Stimulated activated CD8-positive, alpha-beta memory T cell treated with anti-CD3 and anti-CD28 coated beads, Interleukin-15, amount 100 ng/mL, for 24 hours (primary cell): Measurements from ENCODE around the gene UTP4.
A peak's percentile ranks its signal among the peaks of the same experiment; 100 is the strongest.
"Not testable (repeated sequence)": the region's sequence is repeated elsewhere in the genome, so short reads cannot be mapped to it uniquely, and the experiment has no call there.

Source experiments
- DNase-seq: peaks from one replicate; pipeline ENCODE4 v3.0.0-alpha.2; 2020; ENCODE audit warnings: low read depth

UTP4 gene

DNA sequence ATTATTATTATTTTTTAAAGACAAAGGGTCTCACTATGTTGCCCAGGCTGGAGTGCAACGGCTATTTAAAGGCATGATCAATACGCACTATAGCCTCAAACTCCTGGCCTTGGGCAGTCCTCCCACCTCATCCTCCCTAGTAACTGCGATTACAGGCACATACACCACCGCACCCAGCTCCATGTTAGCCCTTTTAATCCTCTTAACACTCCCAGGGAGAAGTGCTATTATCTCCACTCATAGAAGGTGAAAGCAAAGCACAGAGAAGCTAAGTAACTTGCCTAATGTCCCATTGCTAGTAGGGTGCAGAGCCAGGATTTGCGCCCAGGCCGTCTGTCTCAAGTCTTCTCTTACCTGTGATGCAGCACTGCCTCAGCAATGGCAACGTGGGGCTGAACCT lies 22.0 kb upstream of the UTP4 start:
- DNase-seq, result no peak

DNA sequence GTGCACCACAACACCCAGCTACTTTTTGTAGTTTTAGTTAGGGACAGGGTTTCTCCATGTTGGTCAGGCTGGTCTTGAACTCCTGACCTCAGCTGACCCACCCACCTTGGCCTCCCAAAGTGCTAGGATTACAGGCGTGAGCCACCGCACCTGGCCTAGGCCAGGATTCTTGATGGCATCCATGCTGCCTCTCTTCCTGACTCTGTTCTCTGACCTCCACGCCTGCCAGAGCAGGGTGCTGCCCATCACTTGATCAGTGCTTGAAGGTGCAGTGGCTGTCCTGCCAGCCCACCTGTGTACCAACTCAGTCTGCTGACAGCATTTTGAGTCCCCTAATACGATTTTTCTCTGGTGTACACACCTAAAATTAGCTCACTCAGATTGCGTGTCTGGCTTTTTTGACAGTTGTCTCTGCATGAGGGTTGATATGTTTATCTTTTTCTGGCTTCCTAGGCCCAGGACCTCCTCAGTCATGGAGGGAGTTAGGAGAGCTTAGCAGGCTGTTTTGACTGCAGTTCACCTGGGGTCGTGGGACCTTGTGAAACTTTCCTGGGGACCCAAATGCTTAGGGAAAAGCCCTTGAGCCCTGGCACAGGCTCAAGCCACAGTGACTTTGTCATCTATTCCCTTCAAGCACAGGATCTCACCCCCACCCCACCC lies 21.1 kb upstream of the UTP4 start:
- DNase-seq, result no peak

GRCh38 chr16:69111876-69112230 lies 20.6 kb upstream of the UTP4 start:
- no peak for DNase-seq

DNA sequence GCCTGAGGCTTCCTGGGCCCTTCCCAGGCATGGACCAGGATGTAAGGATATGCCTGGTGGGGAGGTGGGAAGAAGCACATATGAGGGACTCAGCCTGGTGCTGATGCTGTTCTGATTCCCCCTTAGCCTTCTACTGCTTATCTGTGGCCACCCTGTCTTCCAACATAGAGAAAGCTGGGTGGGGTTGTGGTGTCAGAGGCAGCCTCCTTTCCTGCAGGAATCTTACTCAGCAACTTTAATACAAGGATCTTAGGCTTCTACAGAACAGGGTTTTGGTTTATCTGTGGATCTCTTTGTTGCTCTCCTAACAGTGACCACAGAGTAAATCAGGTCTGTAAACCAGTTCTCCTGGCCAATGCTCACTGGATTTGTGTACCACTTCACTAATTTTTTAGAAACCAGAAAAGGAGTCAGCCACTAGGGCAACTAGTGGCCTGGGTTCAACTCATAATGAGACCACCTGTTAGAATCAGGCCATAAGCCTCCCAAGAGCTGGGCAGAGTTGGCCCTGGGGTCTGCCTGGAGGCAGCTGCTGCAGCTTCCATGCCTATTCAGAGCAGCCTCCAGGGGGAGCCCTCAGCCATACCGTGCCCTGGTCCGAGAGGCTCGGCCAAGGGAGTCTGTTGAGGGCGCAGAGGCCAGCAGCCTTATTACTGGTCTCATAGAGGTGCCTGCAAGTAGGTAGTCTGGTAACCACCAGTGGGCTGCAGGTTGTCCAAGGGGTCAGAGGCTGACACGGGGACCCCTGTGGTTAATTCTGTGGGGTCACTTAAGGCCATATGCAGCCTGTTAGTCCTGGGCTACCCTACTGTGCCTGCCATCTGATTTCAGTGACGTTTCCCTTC lies 19.9 kb upstream of the UTP4 start:
- DNase-seq, result peak; percentile 26

- DNase-seq, result no peak
These were observed 19.2 kb upstream of the UTP4 start for GRCh38 chr16:69113216-69113615.

DNA sequence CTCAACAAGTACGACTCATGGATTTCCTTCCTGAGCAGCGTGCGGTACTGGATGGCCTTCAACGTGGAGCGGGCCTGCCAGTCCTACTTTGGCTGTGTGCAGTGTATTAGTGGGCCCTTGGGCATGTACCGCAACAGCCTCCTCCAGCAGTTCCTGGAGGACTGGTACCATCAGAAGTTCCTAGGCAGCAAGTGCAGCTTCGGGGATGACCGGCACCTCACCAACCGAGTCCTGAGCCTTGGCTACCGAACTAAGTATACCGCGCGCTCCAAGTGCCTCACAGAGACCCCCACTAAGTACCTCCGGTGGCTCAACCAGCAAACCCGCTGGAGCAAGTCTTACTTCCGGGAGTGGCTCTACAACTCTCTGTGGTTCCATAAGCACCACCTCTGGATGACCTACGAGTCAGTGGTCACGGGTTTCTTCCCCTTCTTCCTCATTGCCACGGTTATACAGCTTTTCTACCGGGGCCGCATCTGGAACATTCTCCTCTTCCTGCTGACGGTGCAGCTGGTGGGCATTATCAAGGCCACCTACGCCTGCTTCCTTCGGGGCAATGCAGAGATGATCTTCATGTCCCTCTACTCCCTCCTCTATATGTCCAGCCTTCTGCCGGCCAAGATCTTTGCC lies 18.0 kb upstream of the UTP4 start:
- DNase-seq, result no peak

- no peak for DNase-seq
These were observed 17.5 kb upstream of the UTP4 start for GRCh38 chr16:69114976-69115355.

DNA sequence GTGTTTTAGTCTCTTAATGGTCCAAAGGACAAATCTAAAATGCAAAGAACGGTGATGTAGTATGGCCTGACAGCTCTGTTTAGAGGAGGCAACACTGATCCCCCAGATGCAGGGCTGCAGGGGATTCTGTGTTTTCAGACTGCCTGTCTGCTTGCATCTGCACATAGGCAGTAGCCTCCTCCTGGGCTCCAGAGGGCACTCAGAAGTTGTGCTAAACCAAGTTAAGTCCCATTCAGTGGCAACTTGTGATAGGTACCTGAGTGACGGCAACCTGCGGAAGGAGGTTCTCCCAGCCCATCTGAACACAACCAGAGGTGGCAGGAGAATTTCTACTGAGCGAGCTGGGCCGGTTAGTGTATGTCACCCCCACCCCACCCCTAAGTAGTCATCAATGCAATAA lies 17.1 kb upstream of the UTP4 start:
- DNase-seq, result no peak

DNA sequence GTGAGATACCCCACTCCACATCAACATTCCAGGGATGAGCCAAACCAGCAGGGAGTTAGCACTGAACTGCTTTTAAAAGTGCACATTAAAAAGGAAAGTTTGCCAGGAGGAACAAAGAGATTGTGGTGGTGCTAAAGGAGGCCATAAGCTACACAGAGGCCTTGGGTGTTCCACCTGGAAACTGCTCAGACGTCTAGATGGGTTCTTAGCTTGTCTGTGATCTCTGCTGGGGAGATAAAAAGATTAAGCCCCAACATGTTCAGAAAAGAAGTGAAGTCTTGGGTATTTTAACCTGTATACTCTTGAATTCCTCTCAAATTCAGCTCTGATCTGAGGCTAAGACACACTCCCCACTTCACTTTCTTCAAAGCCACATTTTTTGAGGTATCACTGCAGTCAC lies 16.6 kb upstream of the UTP4 start:
- no peak for DNase-seq

- DNase-seq, result no peak
These were observed 16.1 kb upstream of the UTP4 start for GRCh38 chr16:69116256-69116875.

DNA sequence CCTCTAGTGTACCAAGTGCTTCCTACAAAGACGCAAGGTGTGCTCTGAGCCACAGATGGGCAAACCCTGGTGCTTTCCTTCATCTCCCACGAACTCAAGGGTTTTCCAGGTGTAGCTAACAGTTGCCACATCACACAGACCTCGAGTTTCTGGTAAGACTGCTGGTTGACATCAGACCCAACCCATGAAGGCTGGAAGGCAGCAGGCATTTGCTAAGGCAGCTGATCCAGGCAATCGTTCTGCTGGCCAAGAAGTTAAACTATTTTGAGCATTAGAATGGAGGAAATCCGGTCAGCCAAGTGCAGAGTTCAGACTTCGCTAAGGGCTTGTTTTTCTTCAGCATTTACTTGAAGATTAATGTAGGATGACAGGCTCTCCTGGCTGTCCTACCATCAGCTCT lies 15.5 kb upstream of the UTP4 start:
- no peak for DNase-seq

DNA sequence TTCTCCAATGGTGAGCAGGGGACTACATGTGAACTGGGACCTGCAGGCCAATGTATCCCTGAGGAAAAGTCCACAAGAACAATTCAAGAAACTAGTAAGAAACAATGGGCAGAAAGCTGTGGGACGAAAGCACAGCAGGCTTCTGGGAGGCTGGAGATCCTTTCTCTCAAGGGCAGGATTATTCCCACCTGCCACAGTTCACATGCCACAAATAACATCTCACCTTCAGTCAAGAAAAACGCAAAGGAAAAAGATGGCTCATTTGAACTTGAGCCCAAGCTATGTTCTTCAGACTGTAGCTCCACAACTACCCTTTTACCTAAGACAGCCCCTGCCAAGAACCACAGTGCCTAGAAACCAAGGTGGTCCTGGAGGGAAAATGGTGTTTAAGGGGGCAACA lies 14.0 kb upstream of the UTP4 start:
- DNase-seq, result no peak

GRCh38 chr16:69118994-69119393 lies 13.5 kb upstream of the UTP4 start:
- DNase-seq, result no peak

GRCh38 chr16:69119536-69119935 lies 12.9 kb upstream of the UTP4 start:
- no peak for DNase-seq

GRCh38 chr16:69120096-69120664 lies 12.3 kb upstream of the UTP4 start:
- DNase-seq, result no peak

GRCh38 chr16:69123910-69124309 lies 8.5 kb upstream of the UTP4 start:
- DNase-seq, result no peak

DNA sequence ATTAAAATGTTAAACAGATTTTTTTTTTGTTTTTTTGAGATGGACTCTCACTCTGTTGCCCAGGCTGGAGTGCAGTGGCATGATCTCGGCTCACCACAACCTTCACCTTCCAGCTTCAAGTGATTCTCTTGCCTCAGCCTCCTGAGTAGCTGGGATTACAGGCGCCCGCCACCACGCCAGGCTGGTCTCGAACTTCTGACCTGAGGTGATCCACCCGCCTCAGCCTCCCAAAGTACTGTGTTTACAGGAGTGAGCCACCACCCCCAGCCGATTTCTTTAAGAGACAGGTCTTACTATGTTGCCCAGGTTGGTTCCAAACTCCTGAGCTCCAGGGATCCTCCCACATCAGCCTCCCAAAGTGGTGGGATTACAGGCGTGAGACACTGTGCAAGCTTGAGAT lies 8.0 kb upstream of the UTP4 start:
- not testable (repeated sequence) for DNase-seq

DNA sequence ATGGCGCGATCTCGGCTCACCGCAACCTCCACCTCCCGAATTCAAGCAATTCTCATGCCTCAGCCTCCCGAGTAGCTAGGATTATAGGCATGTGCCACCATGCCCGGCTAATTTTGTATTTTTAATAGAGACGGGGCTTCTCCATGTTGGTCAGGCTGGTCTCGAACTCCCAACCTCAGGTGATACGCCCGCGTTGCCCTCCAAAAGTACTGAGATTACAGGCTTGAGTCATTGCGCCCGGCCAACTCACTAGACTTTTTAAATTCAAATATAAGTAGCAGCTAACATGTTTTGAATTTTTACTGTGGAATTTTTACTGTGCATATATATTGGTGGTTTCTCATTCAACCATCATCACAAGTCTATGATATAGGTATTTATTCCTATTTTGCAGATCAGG lies 7.5 kb upstream of the UTP4 start:
- DNase-seq, result not testable (repeated sequence)

GRCh38 chr16:69126221-69126620 lies 6.2 kb upstream of the UTP4 start:
- DNase-seq, result no peak

DNA sequence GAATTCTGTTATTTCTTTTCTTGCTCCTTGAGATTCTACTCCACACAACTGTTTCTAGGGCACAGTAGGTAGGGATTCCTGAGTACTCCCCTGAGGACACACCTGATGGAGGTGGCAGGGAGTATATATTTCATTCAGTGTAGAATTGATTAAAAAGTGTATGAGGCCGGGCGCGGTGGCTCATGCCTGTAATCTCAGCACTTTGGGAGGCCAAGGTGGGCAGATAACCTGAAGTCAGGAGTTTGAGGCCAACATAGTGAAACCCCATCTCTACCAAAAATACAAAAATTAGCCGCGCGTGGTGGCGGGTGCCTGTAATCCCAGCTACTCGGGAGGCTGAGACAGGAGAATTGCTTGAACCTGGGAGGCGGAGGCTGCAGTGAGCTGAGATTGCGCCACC lies 5.6 kb upstream of the UTP4 start:
- not testable (repeated sequence) for DNase-seq

- no peak for DNase-seq
These were observed 4.4 kb upstream of the UTP4 start for GRCh38 chr16:69127966-69128510.

- no peak for DNase-seq
These were observed 2.0 kb upstream of the UTP4 start for GRCh38 chr16:69130461-69130860.
